HG02571 (cell line): Measurements from ENCODE around the gene IPO5.
"Not testable (repeated sequence)": the region's sequence is repeated elsewhere in the genome, so short reads cannot be mapped to it uniquely, and the experiment has no call there.

Source experiments
- ATAC-seq: cut with Tn5 transposase; IDR thresholded peaks from one replicate; pipeline ENCODE4 v1.9.1; 2021; ENCODE audit warnings: mild to moderate bottlenecking, moderate library complexity; ENCODE audit not compliant: unreplicated experiment

The IPO5 gene

GRCh38 chr13:98007001-98007400, 53.5 kb downstream of the IPO5 start:
- no peak for ATAC-seq

GRCh38 chr13:98013241-98013640, 59.8 kb downstream of the IPO5 start:
- ATAC-seq: no peak

GRCh38 chr13:98014766-98015165, 61.3 kb downstream of the IPO5 start:
- no peak for ATAC-seq

DNA sequence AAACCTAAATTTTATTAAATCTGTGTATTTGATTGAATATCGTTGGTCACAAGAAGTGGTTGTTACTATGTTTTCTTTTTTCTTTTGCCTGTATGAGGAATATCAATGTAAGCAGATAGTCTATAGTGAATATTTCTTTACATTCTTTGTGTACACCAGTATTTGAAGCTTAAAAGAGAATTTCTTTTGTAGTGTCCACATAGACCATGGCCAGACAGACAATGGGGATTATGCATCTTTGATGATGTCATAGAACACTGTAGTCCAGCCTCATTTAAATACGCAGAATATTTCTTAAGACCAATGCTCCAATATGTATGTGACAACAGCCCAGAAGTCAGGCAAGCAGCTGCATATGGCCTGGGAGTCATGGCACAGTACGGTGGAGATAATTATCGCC, 64.8 kb downstream of the IPO5 start:
- no peak for ATAC-seq

- ATAC-seq: no peak
Measured at GRCh38 chr13:98019186-98019585, 65.7 kb downstream of the IPO5 start.

DNA sequence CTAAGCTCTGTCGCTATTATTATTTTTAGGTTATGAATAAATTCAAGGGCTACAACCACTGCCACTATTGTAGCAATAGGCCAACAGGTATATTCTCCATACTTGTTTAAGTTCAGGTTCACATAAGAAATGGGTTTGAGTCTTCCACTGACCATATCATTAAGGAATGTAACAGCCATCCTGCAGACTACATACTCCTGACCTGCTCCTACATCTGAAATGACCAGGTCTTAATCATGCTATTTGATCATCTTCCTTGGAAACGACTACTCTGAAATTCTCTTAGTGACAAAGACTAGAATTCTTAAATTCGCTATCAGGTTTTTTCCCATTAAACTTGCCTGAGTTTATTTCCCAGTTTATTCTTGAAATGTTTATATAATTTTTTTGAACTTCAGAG, 66.8 kb downstream of the IPO5 start:
- ATAC-seq: no peak

- ATAC-seq: no peak
Measured at GRCh38 chr13:98022210-98022609, 68.7 kb downstream of the IPO5 start.

DNA sequence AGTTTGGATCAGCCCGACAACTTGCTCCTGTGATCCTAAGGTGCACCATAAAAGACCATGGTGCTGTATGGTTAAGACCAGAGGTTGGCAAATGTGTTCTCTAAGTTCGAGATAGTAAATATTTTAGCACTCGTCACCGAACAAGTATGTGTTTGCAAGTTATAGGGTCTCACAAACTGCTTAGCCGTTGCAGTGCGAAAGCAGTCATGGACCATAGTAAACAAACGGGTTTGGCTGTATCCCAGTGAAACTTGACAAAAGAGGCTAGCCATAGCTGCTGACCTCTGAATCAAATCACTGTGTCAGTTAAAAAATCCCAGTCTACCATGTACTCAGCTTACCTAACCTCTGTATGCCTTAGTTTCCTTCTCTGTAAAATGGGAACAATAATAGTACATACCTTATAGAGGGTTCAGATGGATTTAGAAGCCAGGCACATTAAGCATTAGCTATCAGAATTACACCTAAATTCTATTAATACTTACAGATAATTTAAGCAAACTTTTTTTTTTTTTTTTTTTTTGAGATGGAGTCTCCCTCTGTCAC, 72.1 kb downstream of the IPO5 start:
- no peak for ATAC-seq

GRCh38 chr13:98026457-98026857, 73.0 kb downstream of the IPO5 start:
- ATAC-seq: no peak

DNA sequence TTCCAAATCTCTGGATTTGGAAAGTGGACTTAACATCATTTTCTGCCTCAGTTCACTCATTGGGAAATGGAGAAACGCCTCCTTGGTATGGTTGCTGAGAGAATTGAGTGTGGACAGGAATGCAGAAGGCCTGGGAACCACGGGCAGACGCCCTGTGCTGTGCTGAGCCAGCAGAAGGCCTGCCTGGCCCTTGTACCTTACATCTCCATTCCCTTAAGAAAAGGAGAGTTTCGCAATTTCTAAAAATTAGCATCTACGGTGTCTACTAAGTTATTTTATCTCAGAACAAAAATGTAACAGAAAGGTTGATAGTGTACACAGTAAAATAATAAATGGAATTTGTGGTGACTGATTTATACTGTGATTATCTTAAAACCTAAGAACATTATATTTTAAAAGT, 78.7 kb downstream of the IPO5 start:
- ATAC-seq: no peak

DNA sequence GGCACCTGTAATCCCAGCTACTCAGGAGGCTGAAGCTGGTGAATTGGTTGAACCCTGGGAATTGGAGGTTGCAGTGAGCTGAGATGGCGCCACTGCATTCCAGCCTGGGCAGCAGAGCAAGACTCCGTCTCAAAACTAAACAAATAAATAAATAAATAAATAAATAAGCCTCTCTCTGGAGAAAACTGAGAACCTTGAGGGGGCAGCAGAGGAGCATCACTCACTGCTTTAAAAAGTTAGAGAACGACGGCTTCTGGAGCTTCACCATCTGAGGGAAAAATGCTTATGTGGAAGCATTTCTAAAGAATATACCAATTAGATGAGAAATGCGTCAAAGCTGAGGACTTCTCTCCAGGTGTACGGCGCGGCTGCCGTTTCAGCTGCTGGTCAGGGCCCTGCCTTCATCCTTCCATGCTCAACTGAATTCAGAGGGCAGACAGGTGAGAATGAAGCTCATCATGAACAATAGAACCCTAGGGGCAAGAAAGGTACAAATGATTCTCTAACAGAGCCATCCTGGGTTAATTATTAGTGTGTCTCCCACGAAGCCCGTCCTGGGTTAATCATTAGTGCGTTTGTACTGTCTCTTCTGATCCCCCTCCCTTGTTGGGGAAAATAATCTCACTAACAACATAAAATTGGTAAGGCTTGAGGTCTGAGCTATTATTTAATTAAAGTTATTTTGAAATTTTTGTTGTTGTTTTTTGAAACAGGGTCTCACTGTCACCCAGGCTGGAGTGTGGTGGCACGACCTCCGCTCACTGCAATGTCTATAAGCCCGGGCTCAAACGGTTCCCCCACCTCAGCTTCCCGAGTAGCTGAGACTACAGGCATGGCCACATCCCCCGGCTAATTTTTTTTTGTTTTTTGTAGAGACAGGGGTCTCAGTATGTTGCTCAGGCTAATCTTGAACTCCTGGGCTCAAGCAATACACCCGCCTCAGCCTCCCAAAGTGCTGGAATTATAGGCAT, 80.1 kb downstream of the IPO5 start:
- ATAC-seq: no peak

DNA sequence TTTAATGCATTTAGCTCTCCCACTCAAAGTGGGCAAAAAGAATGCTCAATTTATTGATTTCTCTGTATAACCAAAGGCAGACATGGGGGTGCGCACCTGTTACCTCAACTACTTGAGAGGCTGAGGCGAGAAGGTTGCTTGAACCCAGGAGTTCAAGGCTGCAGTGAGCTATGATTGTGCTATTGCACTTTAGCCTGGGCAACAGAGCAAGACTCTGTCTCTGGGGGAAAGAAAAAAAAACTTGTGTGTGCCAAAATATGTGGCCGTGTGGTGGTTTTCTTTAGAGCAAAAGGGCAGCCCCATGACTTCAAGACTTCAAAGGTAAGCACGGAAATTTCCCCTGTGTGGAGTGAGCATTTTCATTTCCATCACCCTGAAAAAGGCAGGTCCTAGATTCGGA, 81.9 kb downstream of the IPO5 start:
- no peak for ATAC-seq

GRCh38 chr13:98036564-98037302, 83.3 kb downstream of the IPO5 start:
- ATAC-seq: not testable (repeated sequence)

GRCh38 chr13:98039261-98039660, 85.8 kb downstream of the IPO5 start:
- no peak for ATAC-seq

- ATAC-seq: no peak
Measured at GRCh38 chr13:98039964-98040363, 86.5 kb downstream of the IPO5 start.

DNA sequence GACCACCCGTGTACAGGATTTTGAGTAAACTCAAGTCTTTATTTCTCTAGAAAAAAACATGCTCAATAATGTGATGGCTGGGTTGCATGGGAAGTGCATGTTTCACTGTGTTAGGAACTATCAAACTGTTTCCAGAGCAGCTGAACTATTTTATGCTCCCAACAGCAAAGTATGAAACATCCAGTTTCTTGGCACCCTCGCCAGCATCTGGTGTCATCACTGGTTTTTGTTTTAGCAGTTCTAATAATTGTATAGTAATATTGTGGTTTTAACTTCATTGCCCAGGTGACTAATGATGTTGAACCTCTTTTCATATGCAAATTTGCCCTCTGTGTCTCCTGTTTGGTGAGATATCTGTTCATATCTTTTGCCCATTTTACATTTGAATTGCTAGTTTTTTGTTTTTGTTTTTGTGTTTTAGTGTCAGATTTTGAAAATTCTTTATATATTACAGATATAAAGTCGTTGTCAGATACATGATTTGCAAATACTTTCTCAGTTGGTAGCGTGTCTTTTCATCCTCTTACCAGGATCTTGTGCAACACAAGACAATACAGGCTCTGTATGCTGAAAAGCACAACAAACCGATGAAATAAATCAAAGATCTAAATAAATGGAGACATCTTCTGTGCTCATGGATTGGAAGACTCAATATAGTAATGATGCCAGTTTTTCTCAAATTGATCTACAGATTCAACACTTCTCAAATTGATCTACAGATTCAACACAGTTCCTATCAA, 87.8 kb downstream of the IPO5 start:
- ATAC-seq: no peak

- no peak for ATAC-seq
Measured at GRCh38 chr13:98044301-98044700, 90.8 kb downstream of the IPO5 start.

- ATAC-seq: not testable (repeated sequence)
Measured at GRCh38 chr13:98047785-98048184, 94.3 kb downstream of the IPO5 start.

GRCh38 chr13:98048265-98048664, 94.8 kb downstream of the IPO5 start:
- ATAC-seq: no peak

GRCh38 chr13:98050041-98050466, 96.6 kb downstream of the IPO5 start:
- no peak for ATAC-seq

DNA sequence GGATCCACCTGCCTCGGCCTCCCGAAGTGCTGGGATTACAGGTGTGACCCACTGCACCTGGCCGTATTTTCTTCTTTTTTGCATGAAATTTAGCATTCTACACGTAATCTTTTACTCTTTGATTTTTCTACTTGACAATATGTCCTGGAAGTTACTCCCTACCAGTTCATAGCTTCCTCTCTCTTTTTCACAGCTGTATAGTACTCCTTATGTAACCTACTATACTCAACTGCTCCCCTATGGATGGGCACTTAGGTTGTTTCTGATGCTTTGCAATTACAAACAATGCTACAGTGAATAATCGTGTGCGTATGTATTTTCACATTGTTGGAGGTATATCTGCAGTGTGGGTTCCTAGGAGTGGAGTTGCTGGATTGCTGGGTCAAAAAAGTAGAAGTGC, 98.9 kb downstream of the IPO5 start:
- ATAC-seq: no peak
